Measurements from ENCODE around the gene CACNB2.

CACNB2 gene

DNA sequence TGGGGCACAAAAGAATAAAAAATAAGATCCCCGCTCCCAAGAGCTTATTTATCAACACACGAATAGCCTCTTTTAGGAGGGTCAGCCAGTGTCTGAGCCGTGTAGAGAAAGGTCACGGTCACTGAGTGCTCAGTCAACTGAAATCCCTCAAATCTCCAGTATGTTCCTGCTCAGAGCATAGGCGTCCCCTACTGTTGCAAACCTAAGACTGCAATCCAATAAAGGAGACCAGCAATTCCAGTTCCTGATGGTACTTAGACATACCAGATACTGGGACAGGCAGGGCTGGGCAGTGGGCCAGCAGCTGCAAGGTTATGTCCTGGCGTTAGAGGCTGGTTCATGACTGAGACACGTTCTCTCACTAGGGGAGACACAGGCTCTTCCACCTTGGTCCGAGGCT is 93.6 kb downstream of the CACNB2 start:
- no peak for DNase-seq

DNA sequence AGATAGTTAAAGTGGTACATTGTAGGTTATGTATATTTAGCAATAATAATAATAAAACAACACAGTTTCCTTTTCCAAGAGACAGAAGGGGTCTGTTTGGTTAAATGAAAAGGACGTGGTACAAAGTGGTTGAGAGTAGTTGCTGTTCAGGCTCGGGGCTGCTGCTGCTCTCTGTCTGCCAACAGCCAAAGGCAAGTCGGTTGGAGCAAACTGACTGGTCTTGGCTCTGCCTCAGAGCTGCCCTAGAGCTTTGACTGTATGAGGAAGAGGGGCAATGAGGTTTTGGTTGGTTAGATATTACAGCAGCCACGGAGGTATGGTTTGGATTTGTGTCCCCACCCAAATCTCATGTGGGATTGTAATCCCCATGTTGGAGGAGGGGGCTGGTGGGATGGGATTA is 95.3 kb downstream of the CACNB2 start:
- no peak for DNase-seq

- DNase-seq, result no peak
Measured at GRCh38 chr10:18236756-18237155, 96.5 kb downstream of the CACNB2 start.

DNA sequence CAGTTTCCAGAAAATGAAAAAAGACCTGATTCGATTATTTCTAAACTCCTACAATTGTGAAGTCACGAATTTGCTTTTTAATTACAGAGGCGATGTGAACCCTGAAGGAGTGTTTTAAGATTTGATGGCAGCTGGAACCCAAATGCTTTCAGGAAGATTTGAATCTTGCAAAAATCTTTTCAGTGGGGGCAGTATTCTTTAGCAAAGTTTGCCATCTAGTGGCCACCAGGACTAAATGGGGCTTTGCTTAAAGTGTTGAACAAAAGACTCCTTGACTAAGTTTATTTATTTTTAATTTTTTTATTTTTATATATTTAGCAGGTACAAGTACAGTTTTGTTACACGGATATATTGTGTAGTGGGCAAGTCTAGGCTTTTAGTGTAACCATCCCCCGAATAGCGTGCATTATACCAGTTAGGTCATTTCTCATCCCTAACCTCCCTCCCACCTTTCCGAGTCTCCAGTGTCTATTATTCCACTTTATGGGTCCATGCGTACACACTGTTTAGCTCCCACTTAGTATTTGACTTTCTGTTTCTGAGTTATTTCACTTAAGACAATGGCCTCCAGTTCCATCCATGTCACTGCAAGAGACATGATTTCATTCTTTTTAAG is 98.8 kb downstream of the CACNB2 start:
- DNase-seq, result no peak

DNA sequence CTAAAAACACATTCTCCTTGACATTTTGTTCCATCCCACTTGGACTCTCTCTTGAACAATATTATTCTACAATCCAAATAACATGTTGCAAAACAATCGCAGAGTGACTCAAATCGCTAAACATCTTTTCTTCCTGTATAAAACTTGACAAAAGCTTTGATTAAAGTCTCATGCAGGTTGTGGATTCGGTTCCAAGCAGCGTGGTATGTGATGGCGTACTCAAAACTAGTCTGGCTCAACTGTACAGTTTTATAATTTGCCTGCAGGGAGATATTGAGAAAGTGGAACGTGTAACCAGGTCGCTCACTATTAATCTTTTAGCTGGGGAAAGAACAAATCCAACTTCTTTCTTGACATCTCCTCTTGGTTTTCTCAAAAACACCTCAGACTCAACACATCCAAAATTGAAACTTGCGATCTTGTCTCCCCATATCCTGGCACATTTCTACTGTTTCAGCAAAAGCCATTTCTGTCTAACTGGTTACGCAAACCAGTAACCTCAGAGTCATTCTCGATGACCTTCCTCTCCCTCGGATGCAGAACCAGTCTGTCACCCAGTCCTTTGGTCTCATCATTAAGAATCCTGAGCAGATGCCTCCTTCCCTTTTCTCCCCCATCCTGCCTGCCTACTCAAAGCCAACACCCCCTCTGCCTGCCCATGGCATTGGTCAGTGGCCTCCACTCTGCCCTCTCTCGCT is 100.1 kb downstream of the CACNB2 start:
- DNase-seq, result no peak

DNA sequence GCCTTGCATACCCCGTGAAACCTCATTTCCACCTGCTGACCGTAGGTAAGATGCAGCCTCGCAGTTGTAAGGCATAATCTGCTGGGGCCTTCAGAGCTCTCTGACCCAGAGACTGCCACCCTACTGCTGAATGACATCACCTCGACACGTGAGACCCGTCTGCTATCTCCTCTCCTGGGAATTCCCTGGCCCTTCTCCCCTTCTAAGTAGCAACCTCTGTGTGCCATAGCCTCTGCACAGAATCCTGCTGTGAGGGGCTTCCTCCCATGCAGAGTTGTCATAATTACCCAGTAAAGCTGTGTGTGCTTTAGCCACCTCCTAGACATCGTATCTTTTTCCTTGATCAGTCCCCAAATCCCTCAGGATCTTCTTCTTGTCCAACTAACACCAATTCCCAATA is 106.7 kb downstream of the CACNB2 start:
- DNase-seq, result no peak

- no peak for DNase-seq
Measured at GRCh38 chr10:18252086-18252485, 111.9 kb downstream of the CACNB2 start.

- DNase-seq, result no peak
Measured at GRCh38 chr10:18254086-18254485, 113.9 kb downstream of the CACNB2 start.

GRCh38 chr10:18254692-18255091 is 114.5 kb downstream of the CACNB2 start:
- no peak for DNase-seq

DNA sequence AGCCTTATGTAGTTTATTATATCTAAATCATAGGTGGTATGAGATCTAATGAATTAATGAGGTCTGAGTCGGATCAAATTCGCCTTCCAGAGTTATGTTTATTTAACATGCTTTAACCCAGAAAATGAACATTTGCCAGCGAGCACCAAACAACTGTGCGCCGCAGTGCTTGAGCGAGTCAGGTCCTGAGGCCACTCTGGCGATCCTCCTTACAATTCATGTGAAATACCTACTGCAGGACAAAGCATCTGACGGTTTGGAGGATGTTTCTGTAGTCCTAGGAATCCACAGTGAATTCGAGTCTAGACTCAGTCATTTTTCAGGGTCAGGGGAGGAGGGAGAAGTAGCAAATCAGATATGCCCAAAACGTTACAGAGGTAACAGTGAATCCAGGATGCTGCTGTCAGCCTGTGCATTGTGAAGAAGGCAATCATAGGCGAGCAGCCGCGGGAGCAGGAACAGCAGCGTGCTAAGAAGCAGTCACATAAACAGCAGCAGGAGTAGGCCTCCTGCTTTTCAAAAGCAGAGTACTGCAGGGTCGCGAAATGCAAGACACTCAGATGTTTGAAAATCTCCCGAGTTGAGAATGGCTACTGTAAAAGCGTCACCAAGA is 120.2 kb downstream of the CACNB2 start:
- no peak for DNase-seq

GRCh38 chr10:18261063-18261610 is 120.9 kb downstream of the CACNB2 start:
- no peak for DNase-seq

DNA sequence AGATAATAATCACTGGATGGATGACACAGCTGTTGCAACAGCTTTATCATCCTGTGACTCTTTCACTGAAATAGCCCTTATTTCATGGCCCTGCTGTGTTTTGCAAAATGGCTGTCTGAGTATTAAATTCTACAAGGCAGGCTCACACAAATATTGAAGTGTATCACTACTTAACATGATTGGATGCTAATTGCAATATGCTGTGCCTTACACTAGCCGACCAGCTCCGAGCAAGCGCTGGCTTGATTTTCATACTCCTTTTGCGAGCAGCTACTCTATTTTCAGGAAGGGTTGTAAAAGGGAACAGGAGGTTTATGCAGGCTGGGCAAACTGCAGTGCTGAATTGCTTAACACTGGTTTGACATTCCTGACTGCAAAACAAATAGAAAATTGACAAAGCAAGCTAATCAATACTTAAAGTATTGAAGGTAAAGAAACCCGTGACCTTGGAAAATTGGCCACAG is 121.6 kb downstream of the CACNB2 start:
- DNase-seq, result no peak

GRCh38 chr10:18264466-18265050 is 124.3 kb downstream of the CACNB2 start:
- DNase-seq, result no peak

DNA sequence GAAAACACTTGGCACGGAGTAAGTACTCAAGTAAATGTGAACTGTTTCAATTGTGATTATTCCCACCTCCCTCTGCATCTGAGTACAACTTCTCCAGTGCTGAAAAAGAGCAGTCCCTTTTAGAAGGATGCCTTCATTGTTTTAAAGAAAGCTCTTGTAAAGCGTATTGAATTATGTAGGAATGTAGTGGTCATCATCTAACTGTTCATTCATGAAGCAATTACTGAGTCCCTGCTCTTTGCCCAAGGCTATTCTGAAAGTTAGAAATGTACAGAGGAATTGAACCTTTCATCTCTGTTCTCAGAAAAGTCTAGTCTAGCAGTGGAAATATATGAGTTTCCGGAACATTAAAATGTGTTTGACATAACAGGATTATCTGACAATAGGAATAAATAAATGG is 127.8 kb downstream of the CACNB2 start:
- DNase-seq, result no peak

DNA sequence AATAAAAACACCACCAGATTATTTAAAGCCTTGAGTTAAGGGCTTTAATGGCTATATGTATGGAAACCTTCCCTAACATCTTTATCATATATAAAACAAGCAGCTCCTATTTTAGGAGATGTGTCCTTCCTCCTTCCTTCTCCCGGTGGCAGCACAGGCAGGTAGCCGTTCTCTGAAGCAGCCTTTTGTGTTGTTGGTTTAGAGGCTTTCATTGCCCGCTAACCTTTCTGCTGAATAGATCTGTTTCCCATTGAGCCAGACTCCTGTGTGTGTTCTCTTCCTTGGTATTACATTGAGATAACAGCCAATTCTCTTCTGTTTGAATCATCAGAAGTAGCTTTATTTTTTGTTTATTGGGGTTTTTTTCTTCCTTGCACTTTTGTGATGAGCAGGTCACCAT is 131.3 kb downstream of the CACNB2 start:
- DNase-seq, result no peak

- DNase-seq, result no peak
Measured at GRCh38 chr10:18273039-18273438, 132.8 kb downstream of the CACNB2 start.

DNA sequence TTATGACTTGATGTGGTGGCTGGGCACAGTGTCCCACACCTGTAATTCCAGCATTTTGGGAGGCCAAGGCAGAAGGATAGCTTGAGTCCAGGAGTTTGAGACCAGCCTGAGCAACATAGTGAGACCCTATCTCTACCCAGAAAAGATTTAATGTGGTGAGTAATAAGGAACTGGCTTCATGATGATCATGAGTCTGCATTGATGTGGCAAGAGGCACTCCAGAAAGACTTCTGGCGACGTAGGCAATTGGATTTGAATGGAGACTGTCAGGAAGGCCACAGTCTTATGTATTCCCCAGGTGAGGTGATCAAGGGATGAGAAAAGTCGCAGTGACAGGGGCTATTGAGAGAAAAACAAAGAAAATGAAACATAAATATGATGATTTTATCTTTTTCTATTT is 138.0 kb downstream of the CACNB2 start:
- DNase-seq, result no peak

GRCh38 chr10:18279173-18279572 is 138.9 kb downstream of the CACNB2 start:
- DNase-seq, result no peak

DNA sequence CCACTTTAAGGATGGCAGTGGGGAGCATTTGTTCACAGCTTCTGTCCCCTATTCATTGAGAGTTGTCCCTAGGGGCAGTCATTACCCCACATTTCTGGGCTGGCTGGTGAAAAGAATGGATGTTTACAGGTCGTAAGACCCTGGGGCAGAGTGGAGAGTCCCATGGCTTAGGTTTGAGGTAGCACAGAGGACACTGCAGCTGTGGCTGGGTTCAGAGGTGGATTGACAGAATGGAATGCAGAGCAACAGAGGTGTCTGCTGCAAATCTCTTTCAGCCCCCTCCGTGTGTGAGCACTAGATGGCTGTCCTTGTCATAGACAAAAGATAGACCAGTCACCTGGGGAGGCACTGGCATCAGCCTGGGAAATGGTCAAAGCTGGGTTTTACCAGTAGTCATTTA is 141.9 kb downstream of the CACNB2 start:
- no peak for DNase-seq

DNA sequence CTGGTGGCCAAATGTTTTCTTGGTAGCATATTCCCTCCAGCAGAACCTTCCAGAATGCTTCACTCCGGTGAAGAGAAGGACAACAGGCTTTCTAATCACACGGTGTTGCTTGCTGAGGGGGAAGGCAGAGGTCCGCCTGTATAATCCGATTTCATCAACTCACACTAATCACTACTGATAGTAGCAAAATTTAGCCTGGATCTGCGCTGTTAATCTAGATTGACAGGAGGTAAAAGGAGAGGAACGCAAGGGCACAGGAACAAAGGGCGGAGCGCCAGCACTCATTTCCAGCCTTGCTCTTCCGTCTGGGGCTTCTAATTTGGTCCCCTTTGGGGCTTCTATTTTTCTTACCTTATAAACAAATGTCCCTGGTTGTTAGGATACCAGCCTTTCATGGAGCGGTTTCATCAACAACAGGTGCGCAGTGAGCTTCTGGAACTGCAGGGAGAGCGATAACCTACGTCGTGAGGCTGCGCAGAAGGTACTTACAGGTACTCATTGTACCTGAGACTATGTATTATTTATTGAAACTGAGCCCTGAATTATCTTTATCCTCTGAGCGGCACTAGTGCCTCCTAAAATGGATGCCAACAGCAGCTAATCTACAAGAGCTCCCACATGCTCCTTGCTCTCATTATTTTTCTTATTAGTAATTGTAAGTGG is 150.6 kb downstream of the CACNB2 start:
- DNase-seq, result peak; percentile 60

GRCh38 chr10:18293536-18294510 is 153.6 kb downstream of the CACNB2 start:
- DNase-seq, result no peak

DNA sequence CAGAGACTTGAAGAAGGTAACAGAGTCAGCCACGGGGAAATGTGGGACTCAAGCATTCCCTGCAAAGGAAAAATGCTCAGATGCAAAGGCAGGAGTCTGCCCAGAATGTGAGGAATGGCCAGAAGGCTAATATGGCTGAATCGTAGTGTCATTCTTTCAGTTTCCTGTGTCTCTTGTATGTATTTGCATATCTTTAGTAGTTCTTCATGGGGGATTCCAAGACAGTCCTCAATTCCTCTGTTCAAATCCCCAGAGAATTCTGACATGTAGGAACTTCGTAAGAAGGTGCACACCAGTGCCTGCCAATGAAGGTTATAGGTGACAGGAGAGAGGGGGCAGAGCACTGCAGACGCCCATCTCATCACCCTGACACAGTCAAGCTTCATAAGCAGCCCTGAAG is 154.4 kb downstream of the CACNB2 start:
- DNase-seq, result no peak

Data from NCI-H2107 (cell line).